ENCODE measurements around the gene CCDC177. TPM values are rescaled to one million over a fixed set of nuclear protein-coding genes. Genes with fewer than 3 reads are reported as not detected.

The CCDC177 gene
- total RNA-seq, 1 experiment from 2014 or later, result 2.1 TPM

DNA sequence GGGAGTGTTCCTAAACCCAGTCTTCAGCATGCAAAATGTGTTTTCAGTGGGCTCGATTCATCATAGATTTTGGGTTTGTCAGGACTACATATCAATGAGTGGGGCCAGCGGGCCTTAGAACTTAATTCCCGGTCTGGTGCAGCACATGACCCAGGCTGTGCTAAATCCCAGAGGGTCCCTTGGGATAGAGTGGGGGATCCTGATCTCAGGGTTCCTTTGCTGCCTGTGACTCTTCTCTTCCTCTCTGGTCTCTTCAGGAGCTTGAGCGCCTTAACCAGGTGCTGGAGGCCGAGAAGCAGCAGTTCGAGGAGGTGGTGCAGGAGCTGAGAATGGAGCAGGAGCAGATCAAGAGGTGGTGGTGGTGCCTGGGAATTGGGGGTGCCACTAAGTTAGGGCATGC lies 52.6 kb downstream of the CCDC177 start:
- TF ChIP-seq, protein P1, sequence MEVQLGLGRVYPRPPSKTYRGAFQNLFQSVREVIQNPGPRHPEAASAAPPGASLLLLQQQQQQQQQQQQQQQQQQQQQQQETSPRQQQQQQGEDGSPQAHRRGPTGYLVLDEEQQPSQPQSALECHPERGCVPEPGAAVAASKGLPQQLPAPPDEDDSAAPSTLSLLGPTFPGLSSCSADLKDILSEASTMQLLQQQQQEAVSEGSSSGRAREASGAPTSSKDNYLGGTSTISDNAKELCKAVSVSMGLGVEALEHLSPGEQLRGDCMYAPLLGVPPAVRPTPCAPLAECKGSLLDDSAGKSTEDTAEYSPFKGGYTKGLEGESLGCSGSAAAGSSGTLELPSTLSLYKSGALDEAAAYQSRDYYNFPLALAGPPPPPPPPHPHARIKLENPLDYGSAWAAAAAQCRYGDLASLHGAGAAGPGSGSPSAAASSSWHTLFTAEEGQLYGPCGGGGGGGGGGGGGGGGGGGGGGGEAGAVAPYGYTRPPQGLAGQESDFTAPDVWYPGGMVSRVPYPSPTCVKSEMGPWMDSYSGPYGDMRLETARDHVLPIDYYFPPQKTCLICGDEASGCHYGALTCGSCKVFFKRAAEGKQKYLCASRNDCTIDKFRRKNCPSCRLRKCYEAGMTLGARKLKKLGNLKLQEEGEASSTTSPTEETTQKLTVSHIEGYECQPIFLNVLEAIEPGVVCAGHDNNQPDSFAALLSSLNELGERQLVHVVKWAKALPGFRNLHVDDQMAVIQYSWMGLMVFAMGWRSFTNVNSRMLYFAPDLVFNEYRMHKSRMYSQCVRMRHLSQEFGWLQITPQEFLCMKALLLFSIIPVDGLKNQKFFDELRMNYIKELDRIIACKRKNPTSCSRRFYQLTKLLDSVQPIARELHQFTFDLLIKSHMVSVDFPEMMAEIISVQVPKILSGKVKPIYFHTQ (CRISPR knock-in tag; IDR thresholded peaks at IDR 0.05), result no peak
- no peak for TF ChIP-seq FOXJ3 (CRISPR knock-in tag; IDR thresholded peaks at IDR 0.05; ENCODE audit: borderline replicate concordance)
- TF ChIP-seq, protein P2, sequence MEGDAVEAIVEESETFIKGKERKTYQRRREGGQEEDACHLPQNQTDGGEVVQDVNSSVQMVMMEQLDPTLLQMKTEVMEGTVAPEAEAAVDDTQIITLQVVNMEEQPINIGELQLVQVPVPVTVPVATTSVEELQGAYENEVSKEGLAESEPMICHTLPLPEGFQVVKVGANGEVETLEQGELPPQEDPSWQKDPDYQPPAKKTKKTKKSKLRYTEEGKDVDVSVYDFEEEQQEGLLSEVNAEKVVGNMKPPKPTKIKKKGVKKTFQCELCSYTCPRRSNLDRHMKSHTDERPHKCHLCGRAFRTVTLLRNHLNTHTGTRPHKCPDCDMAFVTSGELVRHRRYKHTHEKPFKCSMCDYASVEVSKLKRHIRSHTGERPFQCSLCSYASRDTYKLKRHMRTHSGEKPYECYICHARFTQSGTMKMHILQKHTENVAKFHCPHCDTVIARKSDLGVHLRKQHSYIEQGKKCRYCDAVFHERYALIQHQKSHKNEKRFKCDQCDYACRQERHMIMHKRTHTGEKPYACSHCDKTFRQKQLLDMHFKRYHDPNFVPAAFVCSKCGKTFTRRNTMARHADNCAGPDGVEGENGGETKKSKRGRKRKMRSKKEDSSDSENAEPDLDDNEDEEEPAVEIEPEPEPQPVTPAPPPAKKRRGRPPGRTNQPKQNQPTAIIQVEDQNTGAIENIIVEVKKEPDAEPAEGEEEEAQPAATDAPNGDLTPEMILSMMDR (IDR thresholded peaks at IDR 0.05), result no peak

More for the DNA sequence above, 52.6 kb downstream of the CCDC177 start:
- ChIA-PET CTCF (interaction anchor here (4.4 to 5.5 kb wide), 2 partner anchors 14 to 27 kb away, joined by 27 to 32 read pairs; no protein-coding TSS in a partner anchor), POLR2A (interaction anchor here (0.6 kb wide), 1 partner anchor 322 kb away, joined by 4 read pairs; no protein-coding TSS in a partner anchor)
- Mint-ChIP-seq H3K9me3 (no peaks in the 10 kb centered on the region), H3K27me3 (ENCODE audit: low read depth) (no peaks in the 10 kb centered on the region; the same call in 1 of the 2 replicates), H3K4me3 (no peak overlapping the region), H3K27ac (no peak overlapping the region), H3K36me3 (no peaks in the 10 kb centered on the region), H3K4me1 (peaks cover 18% of the 10 kb centered on the region)
- no peak for ATAC-seq
- no peak for DNase-seq (ENCODE audit: low spot score)

Other genes starting within 250 kb of the CCDC177 start
- 320 to 363 TPM (median 356 TPM) in 3 replicates for gene ERH, start 176.6 kb downstream of the CCDC177 start, total RNA-seq (2021)
- gene SLC39A9, start 176.2 kb downstream of the CCDC177 start, total RNA-seq (2021), result 39.2 to 44.1 TPM (median 42.6 TPM) in 3 replicates
- gene PLEKHD1, start 90.1 kb downstream of the CCDC177 start, total RNA-seq (2021), result 0.85 to 1.0 TPM (median 0.87 TPM) in 3 replicates
- 6.6 to 10.1 TPM (median 8.1 TPM) in 3 replicates for gene SUSD6, start 36.7 kb upstream of the CCDC177 start, total RNA-seq (2021)
- 256 to 288 TPM (median 275 TPM) in 3 replicates for gene SRSF5, start 192.3 kb upstream of the CCDC177 start, total RNA-seq (2021)
- gene SLC10A1, start 222.4 kb upstream of the CCDC177 start, total RNA-seq (2021), result 0.09 TPM in 1 of 3 replicates, not detected in the others